ENCODE results near the gene C14orf39. TPM values are rescaled to one million over a fixed set of nuclear protein-coding genes. Genes with fewer than 3 reads are reported as not detected.
"Not testable (repeated sequence)": the region's sequence is repeated elsewhere in the genome, so short reads cannot be mapped to it uniquely, and the experiment has no call there.

Gene C14orf39
- total RNA-seq, 1 experiment from 2014 or later: 0.47 TPM

DNA sequence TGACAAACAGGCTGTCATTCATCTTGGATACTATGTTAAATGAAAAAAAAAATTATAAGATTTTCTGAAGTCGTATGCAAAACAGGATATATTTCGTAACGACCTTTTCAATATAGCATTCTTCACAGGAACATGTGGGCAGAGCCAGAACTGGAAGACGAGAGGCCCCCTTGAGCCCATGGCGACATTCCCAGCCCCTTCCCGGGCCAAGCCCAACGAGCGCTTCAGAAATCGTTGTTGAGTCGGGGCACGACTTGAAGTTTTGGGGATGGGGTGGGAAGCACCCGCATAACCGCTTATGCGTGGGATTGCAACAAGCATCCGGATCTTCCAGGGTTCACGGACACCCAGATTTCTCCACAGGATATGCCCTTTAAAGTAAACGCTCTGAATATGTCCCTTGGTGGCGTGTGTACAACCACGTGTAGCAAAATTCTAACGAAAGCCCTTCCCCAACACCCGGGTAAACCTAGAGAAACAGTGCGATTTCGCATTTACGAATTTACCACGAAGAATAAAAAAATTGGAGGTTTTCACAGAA is 736 bp downstream of the C14orf39 start:
- H2AFZ ChIP-seq (ENCODE audit: low read length): no peak overlapping the region; the same call in 1 of the 2 replicates
- ATAC-seq (no peak), DNase-seq (no peak)
- peak overlapping the region; percentile 70 for H3K4me2 ChIP-seq (ENCODE audit: low read length)
- CTCF ChIA-PET: interaction anchor here (0.6 to 0.7 kb wide), 2 partner anchors 11 to 174 kb away, joined by 3 read pairs; no protein-coding TSS in a partner anchor
- TF ChIP-seq, protein P1, sequence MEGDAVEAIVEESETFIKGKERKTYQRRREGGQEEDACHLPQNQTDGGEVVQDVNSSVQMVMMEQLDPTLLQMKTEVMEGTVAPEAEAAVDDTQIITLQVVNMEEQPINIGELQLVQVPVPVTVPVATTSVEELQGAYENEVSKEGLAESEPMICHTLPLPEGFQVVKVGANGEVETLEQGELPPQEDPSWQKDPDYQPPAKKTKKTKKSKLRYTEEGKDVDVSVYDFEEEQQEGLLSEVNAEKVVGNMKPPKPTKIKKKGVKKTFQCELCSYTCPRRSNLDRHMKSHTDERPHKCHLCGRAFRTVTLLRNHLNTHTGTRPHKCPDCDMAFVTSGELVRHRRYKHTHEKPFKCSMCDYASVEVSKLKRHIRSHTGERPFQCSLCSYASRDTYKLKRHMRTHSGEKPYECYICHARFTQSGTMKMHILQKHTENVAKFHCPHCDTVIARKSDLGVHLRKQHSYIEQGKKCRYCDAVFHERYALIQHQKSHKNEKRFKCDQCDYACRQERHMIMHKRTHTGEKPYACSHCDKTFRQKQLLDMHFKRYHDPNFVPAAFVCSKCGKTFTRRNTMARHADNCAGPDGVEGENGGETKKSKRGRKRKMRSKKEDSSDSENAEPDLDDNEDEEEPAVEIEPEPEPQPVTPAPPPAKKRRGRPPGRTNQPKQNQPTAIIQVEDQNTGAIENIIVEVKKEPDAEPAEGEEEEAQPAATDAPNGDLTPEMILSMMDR (conservative IDR thresholded peaks at IDR 0.05; ENCODE audit: low read depth, low read length): no peak
- TF ChIP-seq EZH2phosphoT487 (IDR thresholded peaks at IDR 0.05; ENCODE audit: borderline replicate concordance, low read length): no peak
- no peak for TF ChIP-seq EZH2 (IDR thresholded peaks at IDR 0.05; ENCODE audit: low read length, unreplicated experiment)
- peaks cover 19% of the 10 kb centered on the region; the same call in 1 of the 2 replicates for H3K27me3 ChIP-seq (ENCODE audit: low read length)
- H3K4me3 ChIP-seq (ENCODE audit: low read length): peak overlapping the region; percentile 57
- no peaks in the 10 kb centered on the region for H3F3A ChIP-seq (ENCODE audit: low read length, unreplicated experiment)
- H3K27ac ChIP-seq (ENCODE audit: low read length): no peak overlapping the region
- intact Hi-C loops (cut with micrococcal nuclease): no loop called here
- BruUV-seq (replicated peaks): TSS peak; percentile 64
- H3K36me3 ChIP-seq (ENCODE audit: low read depth, low read length): no peaks in the 10 kb centered on the region
- H3K9me2 ChIP-seq (replicated peaks; ENCODE audit: low read length): no peaks in the 10 kb centered on the region
- no peaks in the 10 kb centered on the region for H3K9me3 ChIP-seq (ENCODE audit: low read length)
- H3K4me1 ChIP-seq (ENCODE audit: insufficient read depth, low read length): peaks cover 12% of the 10 kb centered on the region; the same call in 1 of the 2 replicates
- POLR2A ChIA-PET (ENCODE audit: unreplicated experiment): no interaction called here
- no peaks in the 10 kb centered on the region for H3K79me2 ChIP-seq (ENCODE audit: low read length)
- H4K20me1 ChIP-seq (ENCODE audit: low read length): no peaks in the 10 kb centered on the region
- peak overlapping the region; percentile 59 for H3K9ac ChIP-seq (ENCODE audit: low read length)

DNA sequence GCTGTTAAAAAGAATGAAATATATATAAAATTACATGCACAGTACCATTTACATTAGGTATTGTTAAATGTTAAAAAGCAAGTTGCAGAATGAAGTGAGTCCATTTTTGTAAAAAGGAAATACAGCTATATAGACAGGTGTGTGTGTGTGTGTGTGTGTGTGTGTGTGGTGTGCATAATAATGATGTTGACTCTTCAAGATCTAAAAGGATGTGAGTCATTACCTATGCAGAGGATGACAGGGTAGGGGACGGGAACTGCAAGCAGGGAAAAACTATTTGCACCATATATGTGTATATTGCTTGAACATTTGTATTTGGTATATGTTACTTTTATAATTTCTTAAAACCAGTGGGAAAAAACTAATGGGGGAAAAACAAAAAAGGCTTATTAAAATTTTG is 3.1 kb downstream of the C14orf39 start:
- Histone ChIP-seq H3K36me3 (ENCODE audit: low read depth, low read length) (no peaks in the 10 kb centered on the region), H3K9ac (ENCODE audit: low read length) (no peak overlapping the region), H3K4me2 (ENCODE audit: low read length) (peak overlapping the region; percentile 30; the same call in 1 of the 2 replicates), H3K4me3 (ENCODE audit: low read length) (no peak overlapping the region), H4K20me1 (ENCODE audit: low read length) (no peaks in the 10 kb centered on the region), H3K27me3 (ENCODE audit: low read length) (peaks cover 14% of the 10 kb centered on the region; the same call in 1 of the 2 replicates), H3K79me2 (ENCODE audit: low read length) (no peaks in the 10 kb centered on the region), H3K9me2 (replicated peaks; ENCODE audit: low read length) (no peaks in the 10 kb centered on the region), H3F3A (ENCODE audit: low read length, unreplicated experiment) (no peaks in the 10 kb centered on the region), H2AFZ (ENCODE audit: low read length) (no peak overlapping the region), H3K9me3 (ENCODE audit: low read length) (no peaks in the 10 kb centered on the region), H3K27ac (ENCODE audit: low read length) (no peak overlapping the region), H3K4me1 (ENCODE audit: insufficient read depth, low read length) (peaks cover 12% of the 10 kb centered on the region; the same call in 1 of the 2 replicates)
- BruUV-seq (replicated peaks): no TSS peak
- POLR2A ChIA-PET (ENCODE audit: unreplicated experiment): no interaction called here
- DNase-seq (peak; percentile 87), ATAC-seq (peak; percentile 95)
- intact Hi-C loops (cut with micrococcal nuclease): no loop called here
- CTCF ChIA-PET: interaction anchor here (0.5 to 1.4 kb wide), 3 partner anchors 50 to 357 kb away, joined by 3 to 5 read pairs (median 4); no protein-coding TSS in a partner anchor
- TF ChIP-seq, protein P1 (conservative IDR thresholded peaks at IDR 0.05; ENCODE audit: low read depth, low read length): no peak
- TF ChIP-seq EZH2phosphoT487 (IDR thresholded peaks at IDR 0.05; ENCODE audit: borderline replicate concordance, low read length): no peak
- no peak for TF ChIP-seq EZH2 (IDR thresholded peaks at IDR 0.05; ENCODE audit: low read length, unreplicated experiment)

DNA sequence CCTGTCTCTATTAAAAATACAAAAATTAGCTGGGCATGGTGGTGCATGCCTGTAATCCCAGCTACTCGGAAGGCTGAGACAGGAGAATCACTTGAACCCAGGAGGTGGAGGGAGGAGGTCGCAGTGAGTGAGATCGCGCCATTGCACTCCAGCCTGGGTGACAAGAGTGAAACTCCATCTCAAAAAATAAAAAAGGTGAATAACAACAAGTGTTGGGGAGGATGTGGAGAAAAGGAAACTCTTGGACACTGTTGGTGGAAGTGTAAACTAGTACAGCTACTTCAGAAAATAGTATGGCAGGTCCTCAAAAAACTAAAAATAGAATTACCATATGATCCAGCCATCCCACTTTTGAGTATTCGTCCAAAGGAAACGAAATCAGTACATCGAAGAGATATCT is 5.6 kb downstream of the C14orf39 start:
- H3K36me3 ChIP-seq (ENCODE audit: low read depth, low read length); H2AFZ ChIP-seq (ENCODE audit: low read length); H3K9me3 ChIP-seq (ENCODE audit: low read length); H4K20me1 ChIP-seq (ENCODE audit: low read length); ATAC-seq; BruUV-seq (replicated peaks); H3F3A ChIP-seq (ENCODE audit: low read length, unreplicated experiment); H3K9me2 ChIP-seq (replicated peaks; ENCODE audit: low read length); CTCF ChIA-PET; intact Hi-C loops (cut with micrococcal nuclease); H3K4me3 ChIP-seq (ENCODE audit: low read length); H3K79me2 ChIP-seq (ENCODE audit: low read length); H3K27ac ChIP-seq (ENCODE audit: low read length); DNase-seq; H3K4me2 ChIP-seq (ENCODE audit: low read length); H3K9ac ChIP-seq (ENCODE audit: low read length); POLR2A ChIA-PET (ENCODE audit: unreplicated experiment): not testable (repeated sequence)
- H3K4me1 ChIP-seq (ENCODE audit: insufficient read depth, low read length): peaks cover 12% of the 10 kb centered on the region; the same call in 1 of the 2 replicates
- peaks cover 23% of the 10 kb centered on the region for H3K27me3 ChIP-seq (ENCODE audit: low read length)

All from PC-3 (cell line).